Activated gamma-delta T cell treated with anti-CD3 and anti-CD28 coated beads, Interleukin-2, amount 50 U/mL, for 16 hours (primary cell): ENCODE results near the gene TNFRSF9.
"Not testable (repeated sequence)": the region's sequence is repeated elsewhere in the genome, so short reads cannot be mapped to it uniquely, and the experiment has no call there.

Experiments used
- DNase-seq: peaks from one replicate; pipeline ENCODE4 v3.0.0-alpha.2; 2020; ENCODE audit warnings: low read depth

TNFRSF9 gene

GRCh38 chr1:7960867-7961215 lies 20.2 kb upstream of the TNFRSF9 start:
- no peak for DNase-seq

- DNase-seq, result no peak
These were observed 19.5 kb upstream of the TNFRSF9 start for GRCh38 chr1:7960165-7960564.

GRCh38 chr1:7956218-7957032 lies 15.8 kb upstream of the TNFRSF9 start:
- no peak for DNase-seq

GRCh38 chr1:7954683-7955082 lies 14.0 kb upstream of the TNFRSF9 start:
- no peak for DNase-seq

- peak; percentile 78 for DNase-seq
These were observed 13.4 kb upstream of the TNFRSF9 start for GRCh38 chr1:7953850-7954609.

GRCh38 chr1:7952791-7953190 lies 12.2 kb upstream of the TNFRSF9 start:
- DNase-seq, result not testable (repeated sequence)

GRCh38 chr1:7948960-7949359 lies 8.3 kb upstream of the TNFRSF9 start:
- DNase-seq, result peak; percentile 30

- no peak for DNase-seq
These were observed 2.6 kb upstream of the TNFRSF9 start for GRCh38 chr1:7943251-7943650.

- DNase-seq, result peak; percentile 12
These were observed 1.7 kb upstream of the TNFRSF9 start for GRCh38 chr1:7942214-7942921.

GRCh38 chr1:7941437-7941793 lies 776 bp upstream of the TNFRSF9 start:
- no peak for DNase-seq

- DNase-seq, result no peak
These were observed 605 bp downstream of the TNFRSF9 start for GRCh38 chr1:7940034-7940433.

- DNase-seq, result no peak
These were observed 2.6 kb downstream of the TNFRSF9 start for GRCh38 chr1:7938070-7938469.

GRCh38 chr1:7932524-7933138 lies 8.0 kb downstream of the TNFRSF9 start:
- no peak for DNase-seq

GRCh38 chr1:7931446-7931812 lies 9.2 kb downstream of the TNFRSF9 start:
- DNase-seq, result no peak

- no peak for DNase-seq
These were observed 9.8 kb downstream of the TNFRSF9 start for GRCh38 chr1:7930645-7931445.

GRCh38 chr1:7929637-7930036 lies 11.0 kb downstream of the TNFRSF9 start:
- no peak for DNase-seq

GRCh38 chr1:7928247-7928646 lies 12.4 kb downstream of the TNFRSF9 start:
- no peak for DNase-seq

GRCh38 chr1:7927061-7927460 lies 13.6 kb downstream of the TNFRSF9 start:
- DNase-seq, result not testable (repeated sequence)

GRCh38 chr1:7922301-7922700 lies 18.3 kb downstream of the TNFRSF9 start:
- no peak for DNase-seq

GRCh38 chr1:7921796-7922195 lies 18.8 kb downstream of the TNFRSF9 start:
- DNase-seq, result no peak

GRCh38 chr1:7919880-7920279 lies 20.8 kb downstream of the TNFRSF9 start:
- DNase-seq, result no peak

GRCh38 chr1:7917971-7918370 lies 22.7 kb downstream of the TNFRSF9 start:
- not testable (repeated sequence) for DNase-seq
